ENCODE measurements around the gene AKAP5. TPM values are rescaled to one million over a fixed set of nuclear protein-coding genes. Genes with fewer than 3 reads are reported as not detected.

The AKAP5 gene
- polyA plus RNA-seq, 1 of the 3 experiments (the other 2 are of a cell fraction) = 0.28 TPM

DNA sequence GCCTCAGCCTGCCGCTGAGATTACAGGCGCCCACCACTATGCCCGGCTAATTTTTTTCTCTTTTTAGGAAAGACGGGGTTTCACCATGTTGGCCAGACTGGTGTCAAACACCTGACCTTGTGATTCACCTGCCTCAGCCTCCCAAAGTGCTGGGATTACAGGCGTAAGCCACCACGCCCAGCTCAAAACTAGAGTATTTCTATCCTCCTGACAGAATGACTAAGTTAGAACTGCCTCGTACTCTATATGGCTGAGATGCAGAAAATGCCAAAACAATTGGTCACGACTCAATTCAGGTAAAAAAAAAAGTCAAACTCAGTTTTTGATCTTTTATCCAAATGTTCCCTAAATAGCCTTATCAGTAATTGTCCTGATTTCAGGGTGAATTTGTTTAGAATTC lies 11.1 kb downstream of the AKAP5 start:
- Histone ChIP-seq H3K27ac (ENCODE audit: low read depth in 2 of 2, low read length in 1 of 2) (no peak overlapping the region), H4K20me1 (ENCODE audit: insufficient read depth) (no peaks in the 10 kb centered on the region), H3K79me2 (ENCODE audit: insufficient read depth) (no peaks in the 10 kb centered on the region), H3K9me2 (no peaks in the 10 kb centered on the region), H3K4me1 (ENCODE audit: control insufficient read depth in 1 of 2, insufficient read depth in 2 of 2, low read depth in 1 of 2, low read length in 1 of 2) (peaks cover 2 to 4% of the 10 kb centered on the region in 2 experiments; a peak in 2 of 4 replicates), H3K4me3 (ENCODE audit: low read depth in 2 of 2, low read length in 1 of 2) (no peak overlapping the region), H3K4me2 (no peak overlapping the region), H3K36me3 (replicated peaks in 1 of 2; ENCODE audit: control insufficient read depth in 1 of 2, insufficient read depth in 2 of 2, low read length in 1 of 2) (no peaks in the 10 kb centered on the region), H3K9ac (no peak overlapping the region), H2AFZ (ENCODE audit: low read depth) (no peak overlapping the region), H3K27me3 (ENCODE audit: insufficient read depth) (no peaks in the 10 kb centered on the region), H3K9me3 (no peaks in the 10 kb centered on the region), H3F3A (replicated peaks; ENCODE audit: insufficient read depth) (no peaks in the 10 kb centered on the region)
- ChIA-PET POLR2A (no interaction called here), CTCF (interaction anchor here (1.0 to 7.3 kb wide), 4 partner anchors 10 to 138 kb away, joined by 3 to 74 read pairs (median 28); partner anchors contain the start of gene AKAP5)
- TF ChIP-seq RAD21 (IDR thresholded peaks at IDR 0.05; ENCODE audit: low read length) (no peak), TCF12 (IDR thresholded peaks at IDR 0.05) (no peak), FOXM1 (IDR thresholded peaks at IDR 0.05; ENCODE audit: low read depth) (no peak), POLR2AphosphoS5 (IDR thresholded peaks at IDR 0.05; ENCODE audit: low read depth, low read length) (no peak), CHD2 (IDR thresholded peaks at IDR 0.05; ENCODE audit: low read length, partially characterized antibody) (no peak), GATA2 (CRISPR knock-in tag; IDR thresholded peaks at IDR 0.05) (no peak), SMC3 (IDR thresholded peaks at IDR 0.05; ENCODE audit: low read depth, low read length) (no peak), USF1 (IDR thresholded peaks at IDR 0.05; ENCODE audit: borderline replicate concordance, low read depth) (no peak)
- no peak for DNase-seq
- 89% methylated on average over 8 of the region's 8 CpGs for WGBS (ENCODE audit: low lambda C conversion rate)

GRCh38 chr14:64478634-64479250 lies 13.4 kb downstream of the AKAP5 start:
- no peaks in the 10 kb centered on the region for H3K79me2 ChIP-seq (ENCODE audit: insufficient read depth)
- no peak overlapping the region for H3K4me2 ChIP-seq
- TF ChIP-seq SIN3A (IDR thresholded peaks at IDR 0.05; ENCODE audit: borderline replicate concordance, low read depth, low read length) (no peak), SMC3 (IDR thresholded peaks at IDR 0.05; ENCODE audit: low read depth, low read length) (peak; percentile 22; the same call in 1 of the 2 replicates), RAD21 (IDR thresholded peaks at IDR 0.05; ENCODE audit: low read length) (peak; percentile 73)
- TF ChIP-seq, protein P1, sequence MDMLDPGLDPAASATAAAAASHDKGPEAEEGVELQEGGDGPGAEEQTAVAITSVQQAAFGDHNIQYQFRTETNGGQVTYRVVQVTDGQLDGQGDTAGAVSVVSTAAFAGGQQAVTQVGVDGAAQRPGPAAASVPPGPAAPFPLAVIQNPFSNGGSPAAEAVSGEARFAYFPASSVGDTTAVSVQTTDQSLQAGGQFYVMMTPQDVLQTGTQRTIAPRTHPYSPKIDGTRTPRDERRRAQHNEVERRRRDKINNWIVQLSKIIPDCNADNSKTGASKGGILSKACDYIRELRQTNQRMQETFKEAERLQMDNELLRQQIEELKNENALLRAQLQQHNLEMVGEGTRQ (IDR thresholded peaks at IDR 0.05; ENCODE audit: borderline replicate concordance, low read depth, low read length) = no peak
- TF ChIP-seq, protein P2, sequence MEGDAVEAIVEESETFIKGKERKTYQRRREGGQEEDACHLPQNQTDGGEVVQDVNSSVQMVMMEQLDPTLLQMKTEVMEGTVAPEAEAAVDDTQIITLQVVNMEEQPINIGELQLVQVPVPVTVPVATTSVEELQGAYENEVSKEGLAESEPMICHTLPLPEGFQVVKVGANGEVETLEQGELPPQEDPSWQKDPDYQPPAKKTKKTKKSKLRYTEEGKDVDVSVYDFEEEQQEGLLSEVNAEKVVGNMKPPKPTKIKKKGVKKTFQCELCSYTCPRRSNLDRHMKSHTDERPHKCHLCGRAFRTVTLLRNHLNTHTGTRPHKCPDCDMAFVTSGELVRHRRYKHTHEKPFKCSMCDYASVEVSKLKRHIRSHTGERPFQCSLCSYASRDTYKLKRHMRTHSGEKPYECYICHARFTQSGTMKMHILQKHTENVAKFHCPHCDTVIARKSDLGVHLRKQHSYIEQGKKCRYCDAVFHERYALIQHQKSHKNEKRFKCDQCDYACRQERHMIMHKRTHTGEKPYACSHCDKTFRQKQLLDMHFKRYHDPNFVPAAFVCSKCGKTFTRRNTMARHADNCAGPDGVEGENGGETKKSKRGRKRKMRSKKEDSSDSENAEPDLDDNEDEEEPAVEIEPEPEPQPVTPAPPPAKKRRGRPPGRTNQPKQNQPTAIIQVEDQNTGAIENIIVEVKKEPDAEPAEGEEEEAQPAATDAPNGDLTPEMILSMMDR (IDR thresholded peaks at IDR 0.05) = peak; percentile 73
- no peaks in the 10 kb centered on the region for H3K9me2 ChIP-seq
- peaks cover 0 to 2% of the 10 kb centered on the region in 2 experiments; a peak in 1 of 4 replicates for H3K4me1 ChIP-seq (ENCODE audit: control insufficient read depth in 1 of 2, insufficient read depth in 2 of 2, low read depth in 1 of 2, low read length in 1 of 2)
- ChIA-PET POLR2A (no interaction called here), CTCF (interaction anchor here (0.5 to 7.3 kb wide), 42 partner anchors 9 to 923 kb away, joined by 3 to 74 read pairs (median 5); partner anchors contain the start of genes AKAP5, ZBTB1 and ZBTB25)
- H3K27me3 ChIP-seq (ENCODE audit: insufficient read depth) = no peaks in the 10 kb centered on the region
- H3K9ac ChIP-seq = no peak overlapping the region
- no peaks in the 10 kb centered on the region for H3K36me3 ChIP-seq (replicated peaks in 1 of 2; ENCODE audit: control insufficient read depth in 1 of 2, insufficient read depth in 2 of 2, low read length in 1 of 2)
- DNase-seq = peak; percentile 39
- no peak overlapping the region for H2AFZ ChIP-seq (ENCODE audit: low read depth)
- no peaks in the 10 kb centered on the region for H3F3A ChIP-seq (replicated peaks; ENCODE audit: insufficient read depth)
- no peaks in the 10 kb centered on the region for H4K20me1 ChIP-seq (ENCODE audit: insufficient read depth)
- no peak overlapping the region for H3K27ac ChIP-seq (ENCODE audit: low read depth in 2 of 2, low read length in 1 of 2)
- no peaks in the 10 kb centered on the region for H3K9me3 ChIP-seq
- H3K4me3 ChIP-seq (ENCODE audit: low read depth in 2 of 2, low read length in 1 of 2) = no peak overlapping the region
